Nephron progenitor cell (in vitro differentiated cells): ENCODE data around the gene TSHZ2.

ENCODE experiments used
- DNase-seq: peaks from one replicate; pipeline ENCODE4 v3.0.0; 2021
- H3K27ac Mint-ChIP-seq: 2 replicates; pipeline ENCODE4 v1.8.0; 2021; ENCODE audit warnings: mild to moderate bottlenecking, moderate library complexity, mixed read lengths
- H3K27me3 Mint-ChIP-seq: 2 replicates; pipeline ENCODE4 v1.8.0; 2021; ENCODE audit warnings: mild to moderate bottlenecking, low read depth, mixed read lengths; ENCODE audit not compliant: poor library complexity
- H3K36me3 Mint-ChIP-seq: 2 replicates; pipeline ENCODE4 v1.8.0; 2021; ENCODE audit warnings: low read depth, mixed read lengths
- H3K4me1 Mint-ChIP-seq: 2 replicates; pipeline ENCODE4 v1.8.0; 2021; ENCODE audit warnings: mixed read lengths
- H3K4me3 Mint-ChIP-seq: 2 replicates; pipeline ENCODE4 v1.8.0; 2021; ENCODE audit warnings: mild to moderate bottlenecking, moderate library complexity, mixed read lengths
- H3K9me3 Mint-ChIP-seq: 2 replicates; pipeline ENCODE4 v1.8.0; 2021; ENCODE audit warnings: mild to moderate bottlenecking, moderate library complexity, mixed read lengths
- CTCF ChIP-seq: fragments of 200-600 bp; sonication (generic); IDR thresholded peaks from 2 replicates; pipeline ENCODE4 v1.5.0; 2021; ENCODE audit warnings: antibody characterized with exemption

TSHZ2 gene

GRCh38 chr20:53265304-53265875 lies 293.2 kb downstream of the TSHZ2 start:
- H3K27me3 Mint-ChIP-seq, result no peaks in the 10 kb centered on the region
- no peak overlapping the region for H3K4me3 Mint-ChIP-seq
- no peak for TF ChIP-seq CTCF
- H3K27ac Mint-ChIP-seq, result no peak overlapping the region
- peaks cover 26% of the 10 kb centered on the region for H3K4me1 Mint-ChIP-seq
- H3K36me3 Mint-ChIP-seq, result peaks cover 4% of the 10 kb centered on the region
- no peaks in the 10 kb centered on the region for H3K9me3 Mint-ChIP-seq
- no peak for DNase-seq

GRCh38 chr20:53269380-53269779 lies 297.2 kb downstream of the TSHZ2 start:
- H3K4me3 Mint-ChIP-seq, result no peak overlapping the region
- H3K9me3 Mint-ChIP-seq, result no peaks in the 10 kb centered on the region
- H3K27me3 Mint-ChIP-seq, result no peaks in the 10 kb centered on the region
- H3K36me3 Mint-ChIP-seq, result peaks cover 37% of the 10 kb centered on the region
- H3K27ac Mint-ChIP-seq, result no peak overlapping the region
- no peak for DNase-seq
- peaks cover 10% of the 10 kb centered on the region for H3K4me1 Mint-ChIP-seq
- no peak for TF ChIP-seq CTCF

DNA sequence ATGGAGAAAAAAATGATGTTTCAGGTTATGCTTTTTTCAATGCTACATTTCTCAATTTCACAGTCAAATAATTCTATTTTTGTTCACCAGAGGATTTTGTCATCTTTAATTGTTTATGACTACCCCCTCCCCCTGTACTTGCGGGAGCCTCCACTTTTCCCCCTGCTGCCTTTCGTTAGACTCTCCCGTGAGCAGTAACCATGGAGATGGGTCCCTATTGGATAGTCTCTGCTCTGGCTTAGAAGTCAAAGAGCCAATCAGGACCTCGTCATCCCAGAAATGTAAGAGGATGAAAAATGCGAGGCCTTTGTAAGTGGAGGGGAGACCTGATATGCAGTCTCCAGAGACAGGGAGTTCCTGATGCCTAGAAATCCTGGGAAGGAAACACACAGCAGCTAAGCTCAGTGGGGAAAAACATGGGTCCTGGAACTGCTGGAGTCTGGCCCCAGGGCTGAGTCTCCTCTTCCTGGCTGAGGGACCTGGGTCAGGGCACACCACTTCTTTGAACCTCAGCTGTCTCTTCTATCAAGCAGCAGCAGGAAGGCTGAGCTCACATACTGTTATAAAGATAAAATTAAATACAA lies 298.7 kb downstream of the TSHZ2 start:
- Mint-ChIP-seq H3K36me3 (peaks cover 43% of the 10 kb centered on the region), H3K27ac (no peak overlapping the region), H3K4me1 (no peaks in the 10 kb centered on the region), H3K27me3 (no peaks in the 10 kb centered on the region), H3K9me3 (no peaks in the 10 kb centered on the region), H3K4me3 (no peak overlapping the region)
- no peak for DNase-seq
- no peak for TF ChIP-seq CTCF

- no peak overlapping the region for H3K27ac Mint-ChIP-seq
- H3K9me3 Mint-ChIP-seq, result no peaks in the 10 kb centered on the region
- no peak overlapping the region for H3K4me3 Mint-ChIP-seq
- H3K27me3 Mint-ChIP-seq, result no peaks in the 10 kb centered on the region
- TF ChIP-seq CTCF, result no peak
- H3K4me1 Mint-ChIP-seq, result no peaks in the 10 kb centered on the region
- no peak for DNase-seq
- H3K36me3 Mint-ChIP-seq, result peaks cover 44% of the 10 kb centered on the region
Measured at GRCh38 chr20:53274365-53274764, 302.2 kb downstream of the TSHZ2 start.

DNA sequence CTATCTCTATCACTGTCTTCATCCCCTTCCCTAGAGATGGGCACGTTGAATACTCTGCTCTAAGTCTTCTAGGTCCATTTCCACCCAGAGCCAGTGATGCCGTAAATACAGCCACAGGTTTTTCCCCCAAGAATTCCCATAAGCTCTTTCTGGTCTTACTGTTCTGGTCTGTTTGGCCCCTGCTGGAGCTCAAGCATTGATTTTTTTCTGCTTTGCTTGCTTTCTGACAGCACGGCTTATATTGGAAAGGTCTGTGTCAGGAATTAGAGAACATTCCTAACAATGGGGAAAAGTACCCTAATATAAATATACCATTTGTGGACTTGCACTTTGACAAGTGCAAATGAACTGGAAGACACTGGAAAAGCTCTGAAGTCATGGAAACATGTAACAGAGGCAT lies 302.6 kb downstream of the TSHZ2 start:
- Mint-ChIP-seq H3K27me3 (no peaks in the 10 kb centered on the region), H3K4me1 (no peaks in the 10 kb centered on the region), H3K9me3 (no peaks in the 10 kb centered on the region), H3K36me3 (peaks cover 48% of the 10 kb centered on the region), H3K27ac (no peak overlapping the region), H3K4me3 (no peak overlapping the region)
- TF ChIP-seq CTCF, result no peak
- DNase-seq, result no peak

GRCh38 chr20:53276143-53276542 lies 304.0 kb downstream of the TSHZ2 start:
- no peak for TF ChIP-seq CTCF
- H3K27me3 Mint-ChIP-seq, result no peaks in the 10 kb centered on the region
- DNase-seq, result no peak
- no peak overlapping the region for H3K27ac Mint-ChIP-seq
- H3K4me1 Mint-ChIP-seq, result no peaks in the 10 kb centered on the region
- H3K4me3 Mint-ChIP-seq, result no peak overlapping the region
- H3K9me3 Mint-ChIP-seq, result no peaks in the 10 kb centered on the region
- H3K36me3 Mint-ChIP-seq, result peaks cover 42% of the 10 kb centered on the region
